WTC11 (cell line): ENCODE measurements around the gene CLIP2. TPM values are rescaled to one million over a fixed set of nuclear protein-coding genes. Genes with fewer than 3 reads are reported as not detected.
"Not testable (repeated sequence)": the region's sequence is repeated elsewhere in the genome, so short reads cannot be mapped to it uniquely, and the experiment has no call there.

Source experiments
- ATAC-seq: fragments of 200-7000 bp; cut with Tn5 transposase; 2 replicates; pipeline ENCODE4 v1.10.0; 2021; ENCODE audit warnings: mild to moderate bottlenecking, moderate library complexity
- CTCF ChIA-PET: fragments of 300-600 bp; sonication (Branson Sonifier 250); formaldehyde crosslinking; loops from one replicate; lab custom pipeline; 2021; ENCODE audit warnings: antibody characterized with exemption; lab: Charles Lee
- POLR2A ChIA-PET: fragments of 350-600 bp; sonication (Branson Sonifier 250); formaldehyde crosslinking; loops from one replicate; lab custom pipeline; 2021; ENCODE audit warnings: antibody characterized with exemption; lab: Charles Lee
- DNase-seq: peaks from one replicate; pipeline ENCODE4 v3.0.0; 2021; ENCODE audit warnings: low spot score
- H3K27ac Mint-ChIP-seq: 2 replicates; pipeline ENCODE4 v1.8.0; 2021; ENCODE audit warnings: mixed read lengths
- H3K27me3 Mint-ChIP-seq: 2 replicates; pipeline ENCODE4 v1.8.0; 2021; ENCODE audit warnings: low read depth, mild to moderate bottlenecking, moderate library complexity, mixed read lengths
- H3K36me3 Mint-ChIP-seq: 2 replicates; pipeline ENCODE4 v1.8.0; 2021; ENCODE audit warnings: mixed read lengths
- H3K4me1 Mint-ChIP-seq: 2 replicates; pipeline ENCODE4 v1.8.0; 2022; ENCODE audit warnings: mixed read lengths
- H3K4me3 Mint-ChIP-seq: 2 replicates; pipeline ENCODE4 v1.8.0; 2021; ENCODE audit warnings: mild to moderate bottlenecking, moderate library complexity, mixed read lengths
- H3K9me3 Mint-ChIP-seq: 2 replicates; pipeline ENCODE4 v1.8.0; 2021; ENCODE audit warnings: mixed read lengths
- ARID4B ChIP-seq: sonication (generic); formaldehyde crosslinking; IDR thresholded peaks from 2 replicates; pipeline ENCODE4 v1.8.0; 2023; ENCODE audit warnings: missing genetic modification reagents, mild to moderate bottlenecking, borderline replicate concordance
- CREM ChIP-seq: sonication (generic); formaldehyde crosslinking; IDR thresholded peaks from 2 replicates; pipeline ENCODE4 v1.8.1; 2022; ENCODE audit warnings: mild to moderate bottlenecking, missing genetic modification reagents, moderate library complexity
- GTF2I ChIP-seq: fragments of 250-450 bp; sonication (Bioruptor Pico); conservative IDR thresholded peaks from 2 replicates; pipeline ENCODE4 v1.4.0; 2021; ENCODE audit warnings: mild to moderate bottlenecking
- OVOL2 ChIP-seq: fragments of 250-450 bp; sonication (Bioruptor Pico); IDR thresholded peaks from 2 replicates; pipeline ENCODE4 v1.9.0; 2021; ENCODE audit warnings: mild to moderate bottlenecking, borderline replicate concordance
- PREB ChIP-seq: sonication (generic); formaldehyde crosslinking; IDR thresholded peaks from 2 replicates; pipeline ENCODE4 v1.8.1; 2022; ENCODE audit warnings: mild to moderate bottlenecking, missing genetic modification reagents, moderate library complexity, borderline replicate concordance
- RELA ChIP-seq: sonication (generic); formaldehyde crosslinking; IDR thresholded peaks from 2 replicates; pipeline ENCODE4 v1.8.1; 2022; ENCODE audit warnings: missing genetic modification reagents, mild to moderate bottlenecking, borderline replicate concordance
- TEAD1 ChIP-seq: sonication (generic); formaldehyde crosslinking; IDR thresholded peaks from 2 replicates; pipeline ENCODE4 v1.8.0; 2022; ENCODE audit warnings: mild to moderate bottlenecking, missing genetic modification reagents
- ZNF425 ChIP-seq: fragments of 250-450 bp; sonication (Bioruptor Pico); conservative IDR thresholded peaks from 2 replicates; pipeline ENCODE4 v1.9.0; 2021; ENCODE audit warnings: mild to moderate bottlenecking
- ZNF532 ChIP-seq: fragments of 250-450 bp; sonication (Bioruptor Pico); IDR thresholded peaks from 2 replicates; pipeline ENCODE4 v1.9.0; 2021; ENCODE audit warnings: mild to moderate bottlenecking, borderline replicate concordance
- ZSCAN18 ChIP-seq: fragments of 250-450 bp; sonication (Bioruptor Pico); IDR thresholded peaks from 2 replicates; pipeline ENCODE4 v2.1.2; 2022; ENCODE audit warnings: mild to moderate bottlenecking, moderate library complexity
- total RNA-seq: library from RNA; stranded (reverse); gene quantifications from 3 replicates; pipeline ENCODE4 v1.2.3, GENCODE V29; 2021

Gene CLIP2
- total RNA-seq, 1 experiment from 2014 or later = 48.1 TPM

GRCh38 chr7:74428023-74428422 is 138.8 kb downstream of the CLIP2 start:
- H3K4me1 Mint-ChIP-seq = peaks cover 23% of the 10 kb centered on the region
- H3K9me3 Mint-ChIP-seq = no peaks in the 10 kb centered on the region
- TF ChIP-seq GTF2I (CRISPR knock-in tag) (0 out of 2 replicates have a peak, but pooled peaks have one; percentile 24), ARID4B (no peak)
- DNase-seq (no peak), ATAC-seq (no peak)
- H3K27ac Mint-ChIP-seq = no peak overlapping the region
- ChIA-PET CTCF (interaction anchor here (0.6 to 4.7 kb wide), 9 partner anchors 10 to 226 kb away, joined by 3 to 20 read pairs (median 5); no protein-coding TSS in a partner anchor), POLR2A (interaction anchor here (0.5 to 1.5 kb wide), 3 partner anchors 57 to 140 kb away, joined by 3 to 7 read pairs (median 7); no protein-coding TSS in a partner anchor)
- H3K4me3 Mint-ChIP-seq = no peak overlapping the region
- H3K36me3 Mint-ChIP-seq = no peaks in the 10 kb centered on the region
- no peaks in the 10 kb centered on the region for H3K27me3 Mint-ChIP-seq

- no peaks in the 10 kb centered on the region for H3K36me3 Mint-ChIP-seq
- CTCF ChIA-PET = interaction anchor here (0.8 to 4.7 kb wide), 6 partner anchors 10 to 29 kb away, joined by 3 to 20 read pairs (median 6); no protein-coding TSS in a partner anchor
- peak; percentile 54 for DNase-seq
- peak; percentile 85 for ATAC-seq
- H3K9me3 Mint-ChIP-seq = no peaks in the 10 kb centered on the region
- peak overlapping the region; percentile 36 for H3K4me3 Mint-ChIP-seq
- H3K27me3 Mint-ChIP-seq = no peaks in the 10 kb centered on the region
- H3K27ac Mint-ChIP-seq = no peak overlapping the region; the same call in 1 of the 2 replicates
- POLR2A ChIA-PET = interaction anchor here (1.5 kb wide), 1 partner anchor 97 kb away, joined by 7 read pairs; no protein-coding TSS in a partner anchor
- H3K4me1 Mint-ChIP-seq = peaks cover 23% of the 10 kb centered on the region
- TF ChIP-seq CREM (CRISPR knock-in tag) (no peak), TEAD1 (CRISPR knock-in tag) (peak; percentile 61; the same call in 1 of the 2 replicates), OVOL2 (CRISPR knock-in tag) (no peak), ZNF532 (CRISPR knock-in tag) (no peak), ZSCAN18 (no peak), ZNF425 (no peak), RELA (CRISPR knock-in tag) (no peak), PREB (no peak)
Observed at GRCh38 chr7:74429153-74429747, 140.0 kb downstream of the CLIP2 start.

GRCh38 chr7:74430409-74430808 is 141.2 kb downstream of the CLIP2 start:
- H3K27me3 Mint-ChIP-seq, H3K27ac Mint-ChIP-seq, H3K36me3 Mint-ChIP-seq, H3K9me3 Mint-ChIP-seq, H3K4me3 Mint-ChIP-seq, DNase-seq, POLR2A ChIA-PET, ATAC-seq: not testable (repeated sequence)
- CTCF ChIA-PET = interaction anchor here (0.8 to 4.7 kb wide), 4 partner anchors 13 to 28 kb away, joined by 3 to 20 read pairs (median 6); no protein-coding TSS in a partner anchor
- H3K4me1 Mint-ChIP-seq = peaks cover 23% of the 10 kb centered on the region
